ENCODE data around the gene EEF1AKMT1. TPM values are rescaled to one million over a fixed set of nuclear protein-coding genes. Genes with fewer than 3 reads are reported as not detected.

Gene EEF1AKMT1
- 11.8 TPM for polyA plus RNA-seq (2012; ENCODE audit: low read depth, missing spikeins)

- peak; percentile 99 for FAIRE-seq
- peak; percentile 10; the same call in 1 of the 2 replicates for TF ChIP-seq SPI1 (IDR thresholded peaks at IDR 0.05; ENCODE audit: low read depth, low read length)
- TF ChIP-seq TAF1 (IDR thresholded peaks at IDR 0.05; ENCODE audit: low read depth, low read length): peak; percentile 47; the same call in 1 of the 2 replicates
- peak; percentile 82 for TF ChIP-seq POLR2A (IDR thresholded peaks at IDR 0.05; ENCODE audit: low read depth, low read length)
- peak; percentile 89 for TF ChIP-seq POLR2AphosphoS5 (IDR thresholded peaks at IDR 0.05; ENCODE audit: low read depth, low read length)
- no peak for TF ChIP-seq PAX5 (IDR thresholded peaks at IDR 0.05; ENCODE audit: insufficient read depth, low read length, severe bottlenecking)
- peak; percentile 56; the same call in 1 of the 2 replicates for TF ChIP-seq POU2F2 (IDR thresholded peaks at IDR 0.05; ENCODE audit: low read depth, low read length)
- DNase-seq (ENCODE audit: insufficient read length, low spot score): peak; percentile 69
Measured at GRCh38 chr13:20773194-20774080, at the start of gene EEF1AKMT1. EEF1AKMT1 (minus strand) TSS chr13:20773961; CDS start chr13:20757598, 16,363 bp downstream.

GRCh38 chr13:20823071-20823470 is 49.3 kb upstream of the EEF1AKMT1 start:
- no peak for FAIRE-seq
- DNase-seq (ENCODE audit: insufficient read length, low spot score): no peak
- TF ChIP-seq PAX5 (IDR thresholded peaks at IDR 0.05; ENCODE audit: insufficient read depth, low read length, severe bottlenecking) (no peak), POLR2AphosphoS5 (IDR thresholded peaks at IDR 0.05; ENCODE audit: low read depth, low read length) (no peak), SPI1 (IDR thresholded peaks at IDR 0.05; ENCODE audit: low read depth, low read length) (no peak), POU2F2 (IDR thresholded peaks at IDR 0.05; ENCODE audit: low read depth, low read length) (no peak), POLR2A (IDR thresholded peaks at IDR 0.05; ENCODE audit: low read depth, low read length) (no peak), TAF1 (IDR thresholded peaks at IDR 0.05; ENCODE audit: low read depth, low read length) (no peak)

- no peak for TF ChIP-seq TAF1 (IDR thresholded peaks at IDR 0.05; ENCODE audit: low read depth, low read length)
- no peak for TF ChIP-seq SPI1 (IDR thresholded peaks at IDR 0.05; ENCODE audit: low read depth, low read length)
- no peak for TF ChIP-seq POLR2AphosphoS5 (IDR thresholded peaks at IDR 0.05; ENCODE audit: low read depth, low read length)
- TF ChIP-seq POU2F2 (IDR thresholded peaks at IDR 0.05; ENCODE audit: low read depth, low read length): no peak
- TF ChIP-seq PAX5 (IDR thresholded peaks at IDR 0.05; ENCODE audit: insufficient read depth, low read length, severe bottlenecking): no peak
- TF ChIP-seq POLR2A (IDR thresholded peaks at IDR 0.05; ENCODE audit: low read depth, low read length): no peak
- FAIRE-seq (peak; percentile 13), DNase-seq (ENCODE audit: insufficient read length, low spot score) (no peak)
Measured at GRCh38 chr13:20822406-20822805, 48.6 kb upstream of the EEF1AKMT1 start.

- DNase-seq (ENCODE audit: insufficient read length, low spot score) (no peak), FAIRE-seq (no peak)
- TF ChIP-seq PAX5 (IDR thresholded peaks at IDR 0.05; ENCODE audit: insufficient read depth, low read length, severe bottlenecking): no peak
Measured at GRCh38 chr13:20819715-20820114, 46.0 kb upstream of the EEF1AKMT1 start.

- TF ChIP-seq SPI1 (IDR thresholded peaks at IDR 0.05; ENCODE audit: low read depth, low read length) (no peak), PAX5 (IDR thresholded peaks at IDR 0.05; ENCODE audit: insufficient read depth, low read length, severe bottlenecking) (no peak), POU2F2 (IDR thresholded peaks at IDR 0.05; ENCODE audit: low read depth, low read length) (no peak), TAF1 (IDR thresholded peaks at IDR 0.05; ENCODE audit: low read depth, low read length) (no peak), POLR2A (IDR thresholded peaks at IDR 0.05; ENCODE audit: low read depth, low read length) (no peak), POLR2AphosphoS5 (IDR thresholded peaks at IDR 0.05; ENCODE audit: low read depth, low read length) (no peak)
- FAIRE-seq: no peak
- DNase-seq (ENCODE audit: insufficient read length, low spot score): no peak
Measured at GRCh38 chr13:20815464-20815863, 41.7 kb upstream of the EEF1AKMT1 start.

GRCh38 chr13:20814224-20814910 is 40.6 kb upstream of the EEF1AKMT1 start:
- FAIRE-seq (peak; percentile 58), DNase-seq (ENCODE audit: insufficient read length, low spot score) (no peak)

GRCh38 chr13:20812890-20813289 is 39.1 kb upstream of the EEF1AKMT1 start:
- no peak for DNase-seq (ENCODE audit: insufficient read length, low spot score)
- TF ChIP-seq POLR2A (IDR thresholded peaks at IDR 0.05; ENCODE audit: low read depth, low read length) (no peak), TAF1 (IDR thresholded peaks at IDR 0.05; ENCODE audit: low read depth, low read length) (no peak), SPI1 (IDR thresholded peaks at IDR 0.05; ENCODE audit: low read depth, low read length) (no peak), POLR2AphosphoS5 (IDR thresholded peaks at IDR 0.05; ENCODE audit: low read depth, low read length) (no peak), POU2F2 (IDR thresholded peaks at IDR 0.05; ENCODE audit: low read depth, low read length) (no peak), PAX5 (IDR thresholded peaks at IDR 0.05; ENCODE audit: insufficient read depth, low read length, severe bottlenecking) (no peak)
- no peak for FAIRE-seq

More at GRCh38 chr13:20814224-20814910, 40.6 kb upstream of the EEF1AKMT1 start:
- TF ChIP-seq POU2F2 (IDR thresholded peaks at IDR 0.05; ENCODE audit: low read depth, low read length) (no peak), TAF1 (IDR thresholded peaks at IDR 0.05; ENCODE audit: low read depth, low read length) (no peak), POLR2A (IDR thresholded peaks at IDR 0.05; ENCODE audit: low read depth, low read length) (no peak), PAX5 (IDR thresholded peaks at IDR 0.05; ENCODE audit: insufficient read depth, low read length, severe bottlenecking) (no peak), POLR2AphosphoS5 (IDR thresholded peaks at IDR 0.05; ENCODE audit: low read depth, low read length) (no peak), SPI1 (IDR thresholded peaks at IDR 0.05; ENCODE audit: low read depth, low read length) (no peak)

- FAIRE-seq: no peak
- no peak for TF ChIP-seq POLR2A (IDR thresholded peaks at IDR 0.05; ENCODE audit: low read depth, low read length)
- no peak for TF ChIP-seq POLR2AphosphoS5 (IDR thresholded peaks at IDR 0.05; ENCODE audit: low read depth, low read length)
Measured at GRCh38 chr13:20810808-20811207, 37.0 kb upstream of the EEF1AKMT1 start.

GRCh38 chr13:20808874-20809273 is 35.1 kb upstream of the EEF1AKMT1 start:
- FAIRE-seq (no peak), DNase-seq (ENCODE audit: insufficient read length, low spot score) (no peak)
- no peak for TF ChIP-seq POLR2A (IDR thresholded peaks at IDR 0.05; ENCODE audit: low read depth, low read length)
- no peak for TF ChIP-seq TAF1 (IDR thresholded peaks at IDR 0.05; ENCODE audit: low read depth, low read length)
- no peak for TF ChIP-seq SPI1 (IDR thresholded peaks at IDR 0.05; ENCODE audit: low read depth, low read length)
- no peak for TF ChIP-seq POU2F2 (IDR thresholded peaks at IDR 0.05; ENCODE audit: low read depth, low read length)
- no peak for TF ChIP-seq PAX5 (IDR thresholded peaks at IDR 0.05; ENCODE audit: insufficient read depth, low read length, severe bottlenecking)
- TF ChIP-seq POLR2AphosphoS5 (IDR thresholded peaks at IDR 0.05; ENCODE audit: low read depth, low read length): no peak

More at GRCh38 chr13:20810808-20811207, 37.0 kb upstream of the EEF1AKMT1 start:
- DNase-seq (ENCODE audit: insufficient read length, low spot score): no peak

All from GM12891 (cell line).